Ovary (tissue), 9 donors: Measurements from ENCODE around the gene MTO1. TPM values are rescaled to one million over a fixed set of nuclear protein-coding genes. Genes with fewer than 3 reads are reported as not detected.
A peak's percentile ranks its signal among the peaks of the same experiment; 100 is the strongest.

Experiments
- DNase-seq, 5 donors: peaks; one replicate each; pipeline ENCODE4 v3.0.0-alpha.2; 2019 to 2020
- H3K27ac ChIP-seq, 2 donors: fragments of 200-600 bp; one replicate each; pipeline versions ENCODE4 v1.5.1 to v1.8.0; 2019 to 2022
- H3K27me3 ChIP-seq: fragments of 200-600 bp; one replicate; pipeline ENCODE4 v1.8.0; 2022
- H3K36me3 ChIP-seq: fragments of 200-600 bp; sonication (generic); one replicate; pipeline ENCODE4 v1.5.1; 2019
- H3K4me1 ChIP-seq: one replicate; pipeline ENCODE4 v1.8.1; 2013; ENCODE audit warnings: mild to moderate bottlenecking, moderate library complexity; ENCODE audit not compliant: insufficient read depth
- H3K4me3 ChIP-seq: fragments of 200-600 bp; sonication (generic); one replicate; pipeline ENCODE4 v1.5.1; 2017
- H3K9me3 ChIP-seq, 2 donors: fragments of 200-600 bp in 1 of 2; sonication (generic) in 1 of 2; one replicate each; pipeline versions ENCODE4 v1.5.1 to v1.8.1; 2013 to 2019; ENCODE audit warnings: mild to moderate bottlenecking in 1 of 2, moderate library complexity in 1 of 2
- CTCF ChIP-seq, 3 donors: fragments of 450-650 bp in 2 of 3; fragments of 200-600 bp in 1 of 3; IDR thresholded peaks; one replicate each; pipeline versions ENCODE4 v1.5.1 to v1.8.0; 2016 to 2022; ENCODE audit warnings: antibody characterized with exemption in 3 of 3, mild to moderate bottlenecking in 1 of 3
- EP300 ChIP-seq: sonication (generic); formaldehyde crosslinking; IDR thresholded peaks from one replicate; pipeline ENCODE4 v1.6.1; 2017; ENCODE audit warnings: antibody characterized with exemption
- POLR2A ChIP-seq: fragments of 450-650 bp; IDR thresholded peaks from one replicate; pipeline ENCODE4 v1.6.1; 2017; ENCODE audit warnings: antibody characterized with exemption, mild to moderate bottlenecking, moderate library complexity
- whole genome bisulfite sequencing, 3 donors: extraction: QIAGEN DNeasy Blood & Tissue Kit in 1 of 3; methylation state at CpG; one replicate each; pipeline versions ENCODE4 v1.1.5 to v1.1.7; 2013 to 2017; 5-methylcytosine and 5-hydroxymethylcytosine counted together
- intact Hi-C, 4 donors: fragments of 100-400 bp; cut with DNase I; formaldehyde crosslinking; loops; one replicate each; pipeline versions ENCODE4 v1.11.0 to v1.15.1; 2022 to 2023
- polyA plus RNA-seq, 2 donors: library from polyadenylated mRNA; stranded (reverse); fragments of 200-250 nt in 1 of 2; fragments of 350-450 nt in 1 of 2; fragmentation: Illumina TruSeq in 1 of 2; extraction: RNeasy Lipid Tissue Mini Kit (QIAGEN cat#74804) in 1 of 2; gene quantifications; one replicate each; pipeline ENCODE4 v1.2.3, GENCODE V29; 2013 to 2014
- total RNA-seq, 7 donors: library from RNA; depleted of rRNA in 2 of 7; stranded (reverse); fragments of >200 nt in 2 of 7; fragmentation: NEBNext Ultra II Directional in 3 of 7; extraction: Animal tissue kit (Norgen Biotek cat#: 25700) in 3 of 7; gene quantifications; one replicate each; pipeline versions ENCODE4 v1.1.0 to v1.2.4, GENCODE V29; 2016 to 2023
- donor health status: DM: no; HTN: no; CAD: no; lungs with moderate emphysema.
- donor health status: DM: no; HTN: no; CAD: no.
- donor health status: Bipolar disorder and iron deficiency.
- donor health status: DM: yes; HTN: yes; CAD: no.
- donor health status: DM: no; HTN: no; CAD: no.
- donor health status: DM: yes; HTN: yes; CAD: no.

MTO1 gene
- total and polyA plus RNA-seq, 9 donors = 19.8 to 43.1 (median 31.0) TPM

DNA sequence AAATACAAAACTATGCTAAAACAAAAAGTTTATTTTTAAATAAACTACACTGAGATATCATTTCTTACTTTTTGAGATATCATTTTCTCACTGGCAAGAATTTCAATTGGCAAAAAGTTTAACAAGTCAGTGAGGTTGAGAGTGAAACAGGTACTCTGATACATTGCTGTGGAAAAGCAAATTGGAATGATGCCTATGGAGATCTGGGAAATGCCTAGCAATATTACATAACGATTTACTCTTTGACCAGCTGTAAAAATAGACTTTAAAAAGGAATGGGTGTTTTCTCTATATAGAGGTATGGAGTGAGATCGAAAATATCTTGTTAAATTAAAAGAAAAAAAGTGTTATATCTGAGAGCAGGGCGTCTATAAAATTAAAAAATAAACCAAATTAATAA, 26.3 kb upstream of the MTO1 start:
- H3K27me3 ChIP-seq = no peaks in the 10 kb centered on the region
- H3K4me3 ChIP-seq = no peak overlapping the region
- intact Hi-C loops = no loop called here
- H3K27ac ChIP-seq = no peak overlapping the region
- TF ChIP-seq CTCF (IDR thresholded peaks at IDR 0.05) (no peak), EP300 (no peak), POLR2A (no peak)
- no peak for DNase-seq
- H3K9me3 ChIP-seq = no peaks in the 10 kb centered on the region
- no peaks in the 10 kb centered on the region for H3K36me3 ChIP-seq
- 75 to 81% (median 75%) methylated on average over 3 of the region's 3 CpGs for WGBS, 3 donors
- no peaks in the 10 kb centered on the region for H3K4me1 ChIP-seq

GRCh38 chr6:73443555-73443954, 18.0 kb upstream of the MTO1 start:
- Histone ChIP-seq H3K4me3 (no peak overlapping the region), H3K4me1 (no peaks in the 10 kb centered on the region), H3K27me3 (no peaks in the 10 kb centered on the region), H3K36me3 (no peaks in the 10 kb centered on the region), H3K27ac (no peak overlapping the region), H3K9me3 (no peaks in the 10 kb centered on the region)
- DNase-seq = no peak
- 87 to 93% (median 91%) methylated on average over 3 of the region's 3 CpGs for WGBS, 3 donors
- TF ChIP-seq POLR2A (no peak), EP300 (no peak), CTCF (IDR thresholded peaks at IDR 0.05) (no peak)
- intact Hi-C loops = no loop called here

- H3K27me3 ChIP-seq = no peaks in the 10 kb centered on the region
- DNase-seq = peak; percentile 14 to 74 (median 55)
These were observed 10.1 kb upstream of the MTO1 start for GRCh38 chr6:73451223-73452106.

GRCh38 chr6:73452107-73452461, 9.5 kb upstream of the MTO1 start, which contains the start of gene CGAS:
Gene CGAS, minus strand, starts transcription at chr6:73452297. Its CDS starts 116 bp downstream, at chr6:73452181.
- 13 to 21% (median 18%) methylated on average over 13 to 23 of the region's 23 CpGs for WGBS, 3 donors
- TF ChIP-seq EP300 = no peak
- TF ChIP-seq POLR2A = no peak
- TF ChIP-seq CTCF (IDR thresholded peaks at IDR 0.05) = no peak
- peak in 4 of 5 donors; percentile 30 to 61 (median 58) for DNase-seq
- H3K27me3 ChIP-seq = no peaks in the 10 kb centered on the region
- intact Hi-C loops = no loop called here
- no peaks in the 10 kb centered on the region for H3K36me3 ChIP-seq
- no peaks in the 10 kb centered on the region for H3K9me3 ChIP-seq
- H3K27ac ChIP-seq = peak within 1 kb of the TSS in 1 of 2 donors; percentile 64
- H3K4me1 ChIP-seq = peaks cover 2% of the 10 kb centered on the region
- H3K4me3 ChIP-seq = peak within 1 kb of the TSS; percentile 57

More at GRCh38 chr6:73451223-73452106, 10.1 kb upstream of the MTO1 start:
- intact Hi-C loops = no loop called here
- Histone ChIP-seq H3K9me3 (no peaks in the 10 kb centered on the region), H3K4me1 (peaks cover 2% of the 10 kb centered on the region), H3K4me3 (peak overlapping the region; percentile 57), H3K36me3 (no peaks in the 10 kb centered on the region), H3K27ac (peak overlapping the region in 1 of 2 donors; percentile 64)
- TF ChIP-seq EP300 (no peak), POLR2A (no peak), CTCF (IDR thresholded peaks at IDR 0.05) (no peak)
- 1 to 4% (median 2%) methylated on average over 47 to 79 of the region's 79 CpGs for WGBS, 3 donors
